Chondrocyte (in vitro differentiated cells): Measurements from ENCODE around the gene SLC7A6. TPM values are rescaled to one million over a fixed set of nuclear protein-coding genes. Genes with fewer than 3 reads are reported as not detected.

Experiments used
- DNase-seq: peaks from one replicate; pipeline ENCODE4 v3.0.0; 2021; ENCODE audit warnings: mixed read lengths, low spot score
- H3K27ac Mint-ChIP-seq: one replicate; pipeline ENCODE4 v1.8.0; 2021; ENCODE audit warnings: mild to moderate bottlenecking, moderate library complexity, mixed read lengths; ENCODE audit not compliant: unreplicated experiment
- H3K27me3 Mint-ChIP-seq: 2 replicates; pipeline ENCODE4 v1.8.0; 2021; ENCODE audit warnings: low read depth, mixed read lengths
- H3K36me3 Mint-ChIP-seq: 2 replicates; pipeline ENCODE4 v1.8.0; 2021; ENCODE audit warnings: low read depth, mixed read lengths
- H3K4me1 Mint-ChIP-seq: 2 replicates; pipeline ENCODE4 v1.8.0; 2021; ENCODE audit warnings: low read depth, mild to moderate bottlenecking, mixed read lengths
- H3K4me3 Mint-ChIP-seq: one replicate; pipeline ENCODE4 v1.8.0; 2021; ENCODE audit warnings: mild to moderate bottlenecking, moderate library complexity, mixed read lengths; ENCODE audit not compliant: unreplicated experiment
- H3K9me3 Mint-ChIP-seq: 2 replicates; pipeline ENCODE4 v1.8.0; 2021; ENCODE audit warnings: low read depth, mixed read lengths
- total RNA-seq: library from RNA; stranded (reverse); gene quantifications from 3 replicates; pipeline ENCODE4 v1.2.1, GENCODE V29; 2021
- TF ChIP-seq, protein P1 (sequence below): fragments of 200-600 bp; sonication (generic); IDR thresholded peaks from 2 replicates; pipeline ENCODE4 v1.5.0; 2021; ENCODE audit warnings: antibody characterized with exemption, mild to moderate bottlenecking, moderate library complexity

Gene SLC7A6
- total RNA-seq, 1 donor from 2014 or later, result 55.9 TPM

DNA sequence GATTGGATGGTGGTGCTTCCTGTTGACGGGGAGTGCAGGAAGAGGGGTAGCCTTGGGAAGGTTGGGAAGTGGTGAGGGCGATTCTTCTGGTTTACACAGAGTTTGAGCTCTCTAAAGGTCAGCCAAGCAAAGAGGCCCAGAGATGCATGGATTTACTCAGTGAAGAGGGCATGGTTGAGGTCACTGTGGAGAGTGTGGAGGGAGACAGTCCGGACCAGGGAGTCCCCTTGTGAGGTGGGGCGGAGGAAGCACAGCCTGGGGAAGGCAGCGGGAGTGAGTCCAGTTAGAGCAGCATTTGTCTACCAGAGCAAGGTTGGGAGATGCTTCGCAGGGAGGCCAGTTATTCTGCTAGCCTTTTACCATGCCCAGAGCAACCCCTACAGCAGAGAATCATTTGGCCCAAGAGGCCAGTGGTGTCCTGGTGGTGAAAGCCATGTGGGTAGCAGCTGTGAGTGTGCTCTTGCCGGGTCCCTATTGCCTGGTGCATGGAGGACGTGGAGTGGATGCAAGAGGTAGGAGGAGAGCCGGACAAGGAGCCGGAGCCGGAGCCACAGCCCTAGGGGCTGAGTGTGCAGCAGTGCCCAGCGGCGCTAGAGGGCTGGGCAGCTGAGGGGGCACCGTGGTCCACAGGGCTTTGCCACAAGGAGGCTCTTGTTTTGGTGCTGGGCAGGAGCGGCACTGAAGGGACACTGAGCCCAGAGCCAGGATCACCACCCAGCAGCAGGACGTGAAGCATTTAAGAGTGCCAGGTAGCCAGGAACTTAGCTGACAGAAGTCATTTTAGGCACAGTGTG is 74.2 kb downstream of the SLC7A6 start:
- Mint-ChIP-seq H3K4me3 (no peak overlapping the region), H3K27ac (no peak overlapping the region), H3K36me3 (peaks cover 41% of the 10 kb centered on the region), H3K27me3 (no peaks in the 10 kb centered on the region), H3K9me3 (no peaks in the 10 kb centered on the region), H3K4me1 (peaks cover 6% of the 10 kb centered on the region)
- TF ChIP-seq, protein P1, sequence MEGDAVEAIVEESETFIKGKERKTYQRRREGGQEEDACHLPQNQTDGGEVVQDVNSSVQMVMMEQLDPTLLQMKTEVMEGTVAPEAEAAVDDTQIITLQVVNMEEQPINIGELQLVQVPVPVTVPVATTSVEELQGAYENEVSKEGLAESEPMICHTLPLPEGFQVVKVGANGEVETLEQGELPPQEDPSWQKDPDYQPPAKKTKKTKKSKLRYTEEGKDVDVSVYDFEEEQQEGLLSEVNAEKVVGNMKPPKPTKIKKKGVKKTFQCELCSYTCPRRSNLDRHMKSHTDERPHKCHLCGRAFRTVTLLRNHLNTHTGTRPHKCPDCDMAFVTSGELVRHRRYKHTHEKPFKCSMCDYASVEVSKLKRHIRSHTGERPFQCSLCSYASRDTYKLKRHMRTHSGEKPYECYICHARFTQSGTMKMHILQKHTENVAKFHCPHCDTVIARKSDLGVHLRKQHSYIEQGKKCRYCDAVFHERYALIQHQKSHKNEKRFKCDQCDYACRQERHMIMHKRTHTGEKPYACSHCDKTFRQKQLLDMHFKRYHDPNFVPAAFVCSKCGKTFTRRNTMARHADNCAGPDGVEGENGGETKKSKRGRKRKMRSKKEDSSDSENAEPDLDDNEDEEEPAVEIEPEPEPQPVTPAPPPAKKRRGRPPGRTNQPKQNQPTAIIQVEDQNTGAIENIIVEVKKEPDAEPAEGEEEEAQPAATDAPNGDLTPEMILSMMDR, result no peak
- no peak for DNase-seq

DNA sequence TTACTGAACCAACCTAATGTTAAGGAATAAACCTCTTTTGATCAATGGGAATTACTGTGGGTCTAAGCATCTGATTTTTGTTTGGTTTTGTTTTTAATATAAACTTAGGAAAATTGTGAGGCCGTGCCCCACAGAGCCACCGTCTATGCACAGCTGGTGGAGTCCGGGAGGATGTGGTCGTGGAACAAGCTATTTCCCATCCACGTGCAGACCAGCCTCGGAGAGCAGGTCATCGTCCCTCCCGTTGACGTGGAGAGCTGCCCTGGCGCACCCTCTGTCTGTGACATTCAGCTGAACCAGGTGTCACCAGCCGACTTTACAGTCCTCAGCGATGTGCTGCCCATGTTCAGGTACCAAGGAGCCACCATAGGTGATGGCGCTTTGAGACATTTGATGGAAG is 74.9 kb downstream of the SLC7A6 start:
- Mint-ChIP-seq H3K4me1 (peaks cover 2% of the 10 kb centered on the region), H3K27me3 (no peaks in the 10 kb centered on the region), H3K36me3 (peaks cover 39% of the 10 kb centered on the region), H3K27ac (no peak overlapping the region), H3K4me3 (no peak overlapping the region), H3K9me3 (no peaks in the 10 kb centered on the region)
- DNase-seq, result peak; percentile 59
- TF ChIP-seq, protein P1, result no peak

DNA sequence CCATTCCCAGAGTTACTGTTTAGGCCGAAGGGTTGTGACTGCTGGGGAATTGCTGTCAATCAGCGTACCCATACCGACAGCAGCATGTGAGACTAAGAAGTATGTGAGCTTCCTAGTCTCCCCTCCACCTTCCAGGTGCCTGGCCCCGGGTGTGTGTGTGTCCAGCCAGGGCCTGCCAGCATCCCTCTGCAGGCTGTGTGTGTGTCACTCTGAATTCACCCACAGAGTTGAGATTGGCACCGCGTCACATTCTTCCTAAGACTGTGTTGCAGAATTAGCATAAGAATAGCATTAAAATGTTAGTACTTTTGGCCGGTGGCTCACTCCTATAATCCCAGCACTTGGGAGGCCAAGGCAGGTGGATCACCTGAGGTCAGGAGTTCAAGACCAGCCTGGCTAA is 78.3 kb downstream of the SLC7A6 start:
- peak; percentile 43 for DNase-seq
- Mint-ChIP-seq H3K4me1 (no peaks in the 10 kb centered on the region), H3K4me3 (no peak overlapping the region), H3K27ac (no peak overlapping the region), H3K9me3 (no peaks in the 10 kb centered on the region), H3K36me3 (peaks cover 41% of the 10 kb centered on the region), H3K27me3 (no peaks in the 10 kb centered on the region)
- TF ChIP-seq, protein P1, result no peak

DNA sequence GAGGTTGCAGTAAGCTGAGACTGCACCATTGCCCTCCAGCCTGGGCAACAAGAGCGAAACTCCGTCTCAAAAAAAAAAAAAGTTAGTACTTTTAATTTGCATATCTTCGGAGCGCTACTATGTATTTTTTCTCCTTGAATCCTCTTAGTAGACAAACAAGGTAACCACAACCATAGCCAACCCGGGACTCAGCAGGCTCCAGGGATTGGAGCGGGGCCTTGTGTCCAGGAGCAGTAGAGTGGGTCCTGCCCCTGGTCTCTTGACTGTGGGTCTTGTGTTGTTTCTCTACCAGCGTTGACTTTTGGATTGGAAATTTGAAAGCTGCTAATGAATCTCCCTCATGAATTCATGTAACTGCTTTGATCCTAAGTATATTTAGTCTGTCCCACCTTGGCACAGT is 78.8 kb downstream of the SLC7A6 start:
- DNase-seq, result peak; percentile 51
- TF ChIP-seq, protein P1, result no peak
- Mint-ChIP-seq H3K4me1 (no peaks in the 10 kb centered on the region), H3K27me3 (no peaks in the 10 kb centered on the region), H3K36me3 (peaks cover 39% of the 10 kb centered on the region), H3K9me3 (no peaks in the 10 kb centered on the region), H3K27ac (no peak overlapping the region), H3K4me3 (no peak overlapping the region)

DNA sequence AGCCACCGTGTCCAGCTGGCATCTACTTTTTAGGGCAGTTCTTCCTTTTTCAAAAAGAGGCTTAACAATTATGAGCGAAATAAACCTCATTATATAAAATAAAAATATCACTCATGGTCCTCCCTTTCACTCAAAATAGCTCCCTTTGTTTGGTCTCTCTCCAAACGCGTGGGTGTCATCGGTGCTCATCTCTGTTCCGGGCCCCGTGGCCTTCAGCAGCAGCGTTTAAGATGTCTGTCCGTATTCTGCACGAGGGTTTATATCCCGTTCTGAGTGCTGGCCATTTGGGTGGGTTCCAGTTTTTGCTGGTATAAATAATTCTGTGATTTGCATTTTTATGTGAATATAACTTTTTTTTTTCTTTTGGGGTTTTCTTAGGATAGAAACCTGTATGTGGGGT is 79.9 kb downstream of the SLC7A6 start:
- Mint-ChIP-seq H3K4me3 (no peak overlapping the region), H3K27me3 (no peaks in the 10 kb centered on the region), H3K27ac (no peak overlapping the region), H3K9me3 (no peaks in the 10 kb centered on the region), H3K36me3 (peaks cover 41% of the 10 kb centered on the region), H3K4me1 (no peaks in the 10 kb centered on the region)
- TF ChIP-seq, protein P1, result no peak
- no peak for DNase-seq
